HEK293T (cell line): ENCODE measurements around the gene DSPP.

ENCODE experiments used
- CTCF ChIA-PET: fragments of 350-600 bp; formaldehyde crosslinking; extraction: SDS; loops from one replicate; lab custom pipeline; 2021; ENCODE audit warnings: antibody characterized with exemption, inconsistent platforms; lab: Yijun Ruan, JAX
- POLR2A ChIA-PET: fragments of 350-600 bp; formaldehyde crosslinking; extraction: SDS; loops from one replicate; lab custom pipeline; 2020; ENCODE audit warnings: antibody characterized with exemption, inconsistent platforms; lab: Yijun Ruan, JAX
- DNase-seq: peaks from one replicate; pipeline ENCODE4 v3.0.0; 2012; ENCODE audit warnings: mixed read lengths; ENCODE audit errors: extremely low spot score
- ARNT ChIP-seq: fragments of 450-650 bp; IDR thresholded peaks from 2 replicates; pipeline ENCODE4 v1.6.1; 2017; ENCODE audit warnings: mild to moderate bottlenecking
- BHLHE40 ChIP-seq: fragments of 450-650 bp; IDR thresholded peaks from 2 replicates; pipeline ENCODE4 v1.6.1; 2016; ENCODE audit warnings: mild to moderate bottlenecking, moderate library complexity, borderline replicate concordance
- CTBP1 ChIP-seq: fragments of 450-650 bp; IDR thresholded peaks from 2 replicates; pipeline ENCODE4 v1.6.1; 2016; ENCODE audit warnings: borderline replicate concordance
- ELF4 ChIP-seq: fragments of 450-650 bp; IDR thresholded peaks from 2 replicates; pipeline ENCODE4 v1.6.1; 2017; ENCODE audit warnings: antibody characterized with exemption
- FOXA1 ChIP-seq: fragments of 450-650 bp; IDR thresholded peaks from 2 replicates; pipeline ENCODE4 v1.6.1; 2016; ENCODE audit warnings: mild to moderate bottlenecking
- FOXK2 ChIP-seq: fragments of 450-650 bp; IDR thresholded peaks from 2 replicates; pipeline ENCODE4 v1.6.1; 2016; ENCODE audit warnings: mild to moderate bottlenecking
- FOXM1 ChIP-seq: fragments of 450-650 bp; IDR thresholded peaks from 2 replicates; pipeline ENCODE4 v1.6.1; 2017; ENCODE audit warnings: mild to moderate bottlenecking, borderline replicate concordance
- HDGF ChIP-seq: fragments of 450-650 bp; IDR thresholded peaks from 2 replicates; pipeline ENCODE4 v1.6.1; 2017; ENCODE audit warnings: antibody characterized with exemption, borderline replicate concordance
- L3MBTL2 ChIP-seq: fragments of 450-650 bp; conservative IDR thresholded peaks from 2 replicates; pipeline ENCODE4 v1.6.1; 2016; ENCODE audit warnings: mild to moderate bottlenecking
- LEF1 ChIP-seq: fragments of 450-650 bp; IDR thresholded peaks from 2 replicates; pipeline ENCODE4 v1.6.1; 2017; ENCODE audit warnings: mild to moderate bottlenecking, borderline replicate concordance
- NFRKB ChIP-seq: fragments of 450-650 bp; IDR thresholded peaks from 2 replicates; pipeline ENCODE4 v1.6.1; 2016; ENCODE audit warnings: mild to moderate bottlenecking, moderate library complexity
- SP1 ChIP-seq: fragments of 450-650 bp; IDR thresholded peaks from 2 replicates; pipeline ENCODE4 v1.6.1; 2017
- SUZ12 ChIP-seq: fragments of 450-650 bp; IDR thresholded peaks from 2 replicates; pipeline ENCODE4 v1.6.1; 2016; ENCODE audit warnings: mild to moderate bottlenecking
- TARDBP ChIP-seq: fragments of 450-650 bp; IDR thresholded peaks from 2 replicates; pipeline ENCODE4 v1.6.1; 2016
- ZNF384 ChIP-seq: fragments of 450-650 bp; IDR thresholded peaks from 2 replicates; pipeline ENCODE4 v1.6.1; 2016
- TF ChIP-seq, protein P1 (sequence below): fragments of 450-650 bp; IDR thresholded peaks from 2 replicates; pipeline ENCODE4 v1.6.1; 2016

The DSPP gene

DNA sequence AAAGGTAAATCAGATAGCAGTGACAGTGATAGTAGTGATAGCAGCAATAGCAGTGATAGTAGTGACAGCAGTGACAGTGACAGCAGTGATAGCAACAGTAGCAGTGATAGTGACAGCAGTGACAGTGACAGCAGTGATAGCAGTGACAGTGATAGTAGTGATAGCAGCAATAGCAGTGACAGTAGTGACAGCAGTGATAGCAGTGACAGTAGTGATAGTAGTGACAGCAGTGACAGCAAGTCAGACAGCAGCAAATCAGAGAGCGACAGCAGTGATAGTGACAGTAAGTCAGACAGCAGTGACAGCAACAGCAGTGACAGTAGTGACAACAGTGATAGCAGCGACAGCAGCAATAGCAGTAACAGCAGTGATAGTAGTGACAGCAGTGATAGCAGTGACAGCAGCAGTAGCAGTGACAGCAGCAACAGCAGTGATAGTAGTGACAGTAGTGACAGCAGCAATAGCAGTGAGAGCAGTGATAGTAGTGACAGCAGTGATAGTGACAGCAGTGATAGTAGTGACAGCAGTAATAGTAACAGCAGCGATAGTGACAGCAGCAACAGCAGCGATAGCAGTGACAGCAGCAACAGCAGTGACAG, 6.1 kb downstream of the DSPP start:
- ChIA-PET CTCF (no interaction called here), POLR2A (no interaction called here)
- no peak for DNase-seq
- TF ChIP-seq, protein P1, sequence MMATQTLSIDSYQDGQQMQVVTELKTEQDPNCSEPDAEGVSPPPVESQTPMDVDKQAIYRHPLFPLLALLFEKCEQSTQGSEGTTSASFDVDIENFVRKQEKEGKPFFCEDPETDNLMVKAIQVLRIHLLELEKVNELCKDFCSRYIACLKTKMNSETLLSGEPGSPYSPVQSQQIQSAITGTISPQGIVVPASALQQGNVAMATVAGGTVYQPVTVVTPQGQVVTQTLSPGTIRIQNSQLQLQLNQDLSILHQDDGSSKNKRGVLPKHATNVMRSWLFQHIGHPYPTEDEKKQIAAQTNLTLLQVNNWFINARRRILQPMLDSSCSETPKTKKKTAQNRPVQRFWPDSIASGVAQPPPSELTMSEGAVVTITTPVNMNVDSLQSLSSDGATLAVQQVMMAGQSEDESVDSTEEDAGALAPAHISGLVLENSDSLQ: no peak
- no peak for TF ChIP-seq FOXM1
- no peak for TF ChIP-seq ELF4

DNA sequence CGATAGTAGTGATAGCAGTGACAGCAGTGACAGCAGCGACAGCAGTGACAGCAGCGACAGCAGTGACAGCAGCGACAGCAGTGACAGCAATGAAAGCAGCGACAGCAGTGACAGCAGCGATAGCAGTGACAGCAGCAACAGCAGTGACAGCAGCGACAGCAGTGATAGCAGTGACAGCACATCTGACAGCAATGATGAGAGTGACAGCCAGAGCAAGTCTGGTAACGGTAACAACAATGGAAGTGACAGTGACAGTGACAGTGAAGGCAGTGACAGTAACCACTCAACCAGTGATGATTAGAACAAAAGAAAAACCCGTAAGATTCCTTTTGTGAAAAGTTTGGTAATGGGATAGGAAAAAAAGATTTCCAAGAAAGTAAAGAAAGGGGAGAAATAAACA, 7.9 kb downstream of the DSPP start:
- TF ChIP-seq ZNF384 (no peak), HDGF (no peak), FOXA1 (no peak), L3MBTL2 (no peak), NFRKB (no peak), SP1 (no peak), TARDBP (no peak), FOXM1 (no peak), SUZ12 (no peak), ELF4 (no peak), FOXK2 (no peak), LEF1 (no peak), ARNT (no peak), CTBP1 (no peak), BHLHE40 (no peak)
- TF ChIP-seq, protein P1: no peak
- DNase-seq: no peak
- ChIA-PET POLR2A (no interaction called here), CTCF (no interaction called here)

DNA sequence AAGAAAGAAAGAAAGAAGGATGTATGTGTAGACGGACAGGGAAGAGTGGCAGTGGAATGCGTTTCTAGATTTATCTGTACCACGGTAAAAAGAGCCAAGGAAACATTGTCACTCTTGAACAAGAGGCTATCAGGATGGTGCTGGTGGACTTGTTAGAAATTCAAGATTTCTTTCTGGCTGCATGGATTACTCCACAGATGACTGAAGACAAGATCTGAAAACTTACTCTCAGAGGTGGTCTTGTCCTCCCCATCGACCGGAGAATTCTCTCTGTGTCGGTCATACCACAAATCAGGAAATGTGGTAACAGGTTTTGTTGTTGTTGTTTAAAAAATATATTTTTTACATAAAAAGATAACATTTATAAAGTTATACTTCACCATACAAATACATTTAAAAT, 11.8 kb downstream of the DSPP start:
- no peak for DNase-seq
- ChIA-PET CTCF (no interaction called here), POLR2A (no interaction called here)
- TF ChIP-seq ELF4 (no peak), TARDBP (no peak), ZNF384 (no peak), FOXM1 (no peak), FOXA1 (no peak), CTBP1 (no peak), L3MBTL2 (no peak), BHLHE40 (no peak), HDGF (no peak), NFRKB (no peak), LEF1 (no peak), SP1 (no peak)

DNA sequence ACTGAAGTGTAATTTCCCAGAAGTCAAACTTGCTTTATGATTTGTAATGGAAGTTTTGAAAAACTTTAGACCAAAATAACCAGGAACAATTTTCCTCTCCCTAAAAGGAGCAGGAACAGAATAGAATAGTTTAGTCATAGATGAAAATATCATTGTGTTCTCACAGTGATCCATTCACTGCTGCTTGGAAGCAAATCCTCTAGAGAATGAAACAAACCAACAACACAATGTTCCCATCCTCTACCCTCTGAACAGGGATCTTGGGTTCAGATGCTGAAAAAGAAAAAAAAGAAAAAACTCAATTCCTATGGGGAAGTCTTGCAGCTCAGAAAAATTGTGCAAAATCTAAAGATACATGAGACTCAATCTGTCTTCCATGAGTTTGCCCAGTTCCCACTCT, 12.2 kb downstream of the DSPP start:
- DNase-seq: no peak
- TF ChIP-seq LEF1 (no peak), FOXA1 (no peak), BHLHE40 (no peak), NFRKB (no peak), L3MBTL2 (no peak), ARNT (no peak)
- TF ChIP-seq, protein P1: no peak
- ChIA-PET POLR2A (no interaction called here), CTCF (no interaction called here)

DNA sequence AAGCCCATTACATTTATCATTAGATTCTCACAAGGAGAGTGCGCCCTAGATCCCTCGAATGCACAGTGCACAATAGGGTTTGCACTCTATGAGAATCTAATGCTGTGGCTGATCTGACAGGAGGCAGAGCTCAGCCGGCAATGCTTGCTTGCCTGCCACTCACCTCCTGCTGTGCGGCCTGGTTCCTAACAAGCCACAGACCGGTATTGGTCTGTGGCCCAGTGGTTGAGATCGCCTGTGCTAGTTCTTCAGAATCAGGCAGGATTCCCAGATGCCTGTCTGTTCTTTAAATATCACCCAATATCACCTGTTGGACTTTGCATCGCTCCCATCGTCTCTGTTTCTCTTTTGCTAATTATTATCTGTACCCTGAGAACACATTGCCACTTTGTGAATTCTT, 14.0 kb downstream of the DSPP start:
- TF ChIP-seq, protein P1: no peak
- TF ChIP-seq L3MBTL2 (no peak), ZNF384 (no peak), FOXM1 (no peak), FOXA1 (no peak), LEF1 (no peak), CTBP1 (no peak), TARDBP (no peak), SP1 (no peak), BHLHE40 (no peak), ELF4 (no peak), ARNT (no peak), SUZ12 (no peak), HDGF (no peak), NFRKB (no peak), FOXK2 (no peak)
- ChIA-PET POLR2A (no interaction called here), CTCF (no interaction called here)
- no peak for DNase-seq

- POLR2A ChIA-PET: no interaction called here
- TF ChIP-seq FOXK2 (no peak), BHLHE40 (no peak), SUZ12 (no peak), HDGF (no peak)
- CTCF ChIA-PET: no interaction called here
- no peak for DNase-seq
Measured at GRCh38 chr4:87624698-87625097, 16.4 kb downstream of the DSPP start.
